Daoy (cell line): Measurements from ENCODE around the gene LMOD1. TPM values are rescaled to one million over a fixed set of nuclear protein-coding genes. Genes with fewer than 3 reads are reported as not detected.

Source experiments
- DNase-seq: peaks from one replicate; pipeline ENCODE4 v3.0.0-alpha.2; 2015; ENCODE audit warnings: low read depth
- total RNA-seq: library from RNA; depleted of rRNA; stranded (reverse); fragments of >200 nt; shearing (Covaris generic); gene quantifications from 2 replicates; pipeline ENCODE4 v1.2.3, GENCODE V29; 2014

Gene LMOD1
- total RNA-seq, 1 experiment from 2014 or later = not detected

DNA sequence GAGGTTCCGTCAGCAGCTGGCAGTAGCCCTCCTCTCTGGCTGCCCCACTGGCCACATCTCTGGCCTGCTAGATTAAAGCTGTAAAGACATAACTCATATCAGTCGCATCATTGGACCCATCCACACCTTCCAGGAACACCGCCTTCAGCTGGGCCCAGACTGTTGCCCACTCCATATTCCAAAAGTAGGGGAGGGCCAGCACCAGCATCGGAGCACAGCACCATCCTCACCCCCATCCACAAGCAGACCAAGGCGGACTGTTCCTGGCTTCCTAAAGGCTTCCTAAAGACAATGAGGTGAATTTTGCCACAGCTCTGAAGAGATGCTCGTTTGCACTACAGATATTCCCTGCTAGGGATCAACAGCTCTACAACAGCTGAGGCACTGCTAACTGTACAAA lies 54.1 kb downstream of the LMOD1 start:
- no peak for DNase-seq

DNA sequence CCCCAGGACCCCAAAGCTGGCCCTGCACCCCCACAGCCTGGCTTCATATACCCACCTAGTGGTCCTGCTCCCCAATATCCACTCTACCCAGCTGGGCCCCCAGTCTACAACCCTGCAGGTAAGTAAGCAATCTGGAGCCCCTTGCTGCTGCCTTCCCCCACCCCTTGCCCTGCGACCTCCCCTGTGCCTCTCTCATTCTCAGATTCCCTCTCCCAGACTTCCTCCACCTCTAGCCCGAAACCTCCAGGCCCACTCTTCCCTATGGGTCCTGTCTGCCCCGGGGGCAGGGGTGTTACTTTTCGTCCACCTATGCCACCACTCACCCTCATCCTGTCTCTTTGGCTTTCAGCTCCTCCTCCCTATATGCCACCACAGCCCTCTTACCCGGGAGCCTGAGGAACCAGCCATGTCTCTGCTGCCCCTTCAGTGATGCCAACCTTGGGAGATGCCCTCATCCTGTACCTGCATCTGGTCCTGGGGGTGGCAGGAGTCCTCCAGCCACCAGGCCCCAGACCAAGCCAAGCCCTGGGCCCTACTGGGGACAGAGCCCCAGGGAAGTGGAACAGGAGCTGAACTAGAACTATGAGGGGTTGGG lies 54.8 kb downstream of the LMOD1 start:
- no peak for DNase-seq

DNA sequence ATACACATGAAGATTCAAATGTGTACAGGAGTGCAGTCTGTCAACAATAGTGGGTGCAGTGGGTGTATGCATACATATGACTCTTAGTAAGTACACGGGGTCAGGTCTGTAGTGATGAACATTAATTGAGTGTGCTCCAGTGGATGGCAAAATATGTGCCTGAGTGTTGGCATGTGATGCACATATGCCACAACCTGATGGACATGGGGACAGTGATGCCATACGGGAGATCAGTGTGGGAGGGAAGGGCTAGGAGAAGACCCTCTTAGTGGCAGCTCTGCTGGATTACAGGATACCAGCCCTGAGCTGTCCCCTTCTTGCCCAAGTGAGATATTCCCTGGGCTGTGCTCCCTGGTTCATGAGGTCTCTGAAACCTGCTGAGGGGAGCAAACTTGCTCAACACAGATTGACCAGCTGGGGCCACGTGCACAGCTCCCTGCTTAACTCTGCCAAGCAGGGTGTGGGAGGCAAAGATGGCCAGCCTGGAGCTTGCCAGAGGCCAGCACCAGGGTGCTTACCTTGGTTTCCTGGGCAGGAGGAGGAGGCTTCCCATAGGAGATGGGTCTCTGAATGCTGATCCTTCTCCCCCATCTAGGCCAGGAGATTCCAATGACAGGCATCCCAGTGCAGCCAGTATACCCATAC lies 55.4 kb downstream of the LMOD1 start:
- DNase-seq = no peak

DNA sequence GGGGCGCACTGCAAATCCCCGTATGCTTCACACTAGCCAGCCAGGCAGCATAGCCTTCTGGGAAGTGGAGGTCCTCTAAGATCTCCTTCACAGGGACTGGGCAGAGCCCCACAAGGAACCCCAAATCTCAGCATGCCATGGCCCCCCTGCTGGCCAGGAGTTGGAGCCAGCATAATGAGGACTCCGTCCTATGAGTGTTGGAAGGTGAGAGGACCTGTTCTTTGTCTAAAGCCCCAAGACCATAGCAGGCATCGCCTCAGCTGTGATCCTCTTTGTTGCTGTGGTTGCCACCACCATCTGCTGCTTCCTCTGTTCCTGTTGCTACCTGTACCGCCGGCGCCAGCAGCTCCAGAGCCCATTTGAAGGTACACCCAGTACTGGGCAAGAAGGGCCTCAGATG lies 56.1 kb downstream of the LMOD1 start:
- no peak for DNase-seq

DNA sequence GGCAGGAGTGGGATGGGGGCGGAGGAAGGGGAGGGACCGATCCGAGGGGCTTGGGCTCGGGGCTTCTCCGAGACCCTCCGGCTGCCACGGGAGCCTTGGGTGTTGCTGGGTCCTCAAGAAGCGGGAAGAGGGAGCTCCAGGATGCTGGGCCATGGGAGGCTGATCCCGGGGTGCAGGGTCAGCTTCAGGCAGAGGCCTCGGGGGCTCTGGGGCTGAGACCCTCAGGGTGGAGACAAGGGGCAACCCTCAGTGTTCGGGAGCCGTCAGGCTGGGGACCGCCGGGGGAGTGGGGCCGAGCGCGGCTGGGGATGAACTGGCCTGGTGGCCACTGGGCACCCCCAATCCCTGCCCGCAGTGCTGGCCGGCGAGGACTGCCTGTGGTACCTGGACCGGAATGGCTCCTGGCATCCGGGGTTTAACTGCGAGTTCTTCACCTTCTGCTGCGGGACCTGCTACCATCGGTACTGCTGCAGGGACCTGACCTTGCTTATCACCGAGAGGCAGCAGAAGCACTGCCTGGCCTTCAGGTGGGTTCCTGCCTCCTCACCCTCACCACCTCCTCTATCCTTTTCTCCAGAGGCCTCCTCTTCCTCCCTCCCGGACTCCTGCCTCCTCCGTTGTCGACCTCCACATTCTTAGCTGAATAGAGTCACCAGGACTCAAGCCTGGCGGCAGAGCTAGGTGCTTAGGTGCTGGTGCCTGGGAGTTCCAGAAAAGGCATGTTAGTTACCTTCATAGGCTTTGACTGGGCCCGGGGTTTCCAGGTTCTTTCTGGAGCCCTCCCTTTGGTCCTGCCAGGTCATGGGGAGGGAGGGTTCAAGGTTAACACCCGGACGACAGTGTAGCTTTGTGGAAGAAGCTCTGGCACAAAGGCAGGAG lies 57.0 kb downstream of the LMOD1 start:
- DNase-seq = no peak

DNA sequence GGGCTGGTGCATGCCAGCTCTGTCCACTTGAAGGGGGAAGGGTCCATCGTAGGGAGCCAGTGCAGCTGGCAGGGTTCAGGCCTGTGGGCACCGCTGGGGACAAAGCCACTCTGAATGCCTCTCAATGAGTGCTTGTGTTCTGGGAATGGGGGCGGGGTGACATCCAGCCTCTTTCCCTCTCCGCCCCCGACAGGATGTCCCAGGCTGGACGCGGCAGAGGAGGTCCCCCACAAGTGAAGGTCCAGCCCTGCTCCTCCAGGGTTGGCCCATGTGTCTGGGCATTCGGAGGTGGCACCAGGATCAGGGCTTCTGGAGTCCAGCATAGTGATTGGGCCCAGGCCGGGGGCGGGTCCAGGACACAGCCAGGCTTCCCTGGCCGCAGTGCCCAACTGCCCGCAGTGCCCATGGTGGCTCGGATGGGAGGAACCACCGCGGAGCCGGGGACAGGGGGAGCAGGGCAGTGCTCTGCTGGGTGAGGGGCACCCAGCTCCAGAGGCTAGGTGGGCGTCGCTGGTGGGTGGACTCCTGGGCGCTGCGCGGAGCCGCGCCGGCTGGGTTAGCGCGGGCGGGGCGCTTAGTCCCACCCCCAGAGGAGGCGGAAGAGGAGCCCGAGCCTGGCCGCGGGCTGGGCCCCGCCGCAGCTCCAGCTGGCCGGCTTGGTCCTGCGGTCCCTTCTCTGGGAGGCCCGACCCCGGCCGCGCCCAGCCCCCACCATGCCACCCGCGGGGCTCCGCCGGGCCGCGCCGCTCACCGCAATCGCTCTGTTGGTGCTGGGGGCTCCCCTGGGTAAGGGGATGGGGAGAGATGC lies 57.9 kb downstream of the LMOD1 start, which contains the start of gene SHISA4:
Gene SHISA4 (plus strand): TSS at position 617 of the 808 bp plus-strand sequence. CDS start 97 bp downstream, at position 714.
- peak; percentile 78 for DNase-seq

DNA sequence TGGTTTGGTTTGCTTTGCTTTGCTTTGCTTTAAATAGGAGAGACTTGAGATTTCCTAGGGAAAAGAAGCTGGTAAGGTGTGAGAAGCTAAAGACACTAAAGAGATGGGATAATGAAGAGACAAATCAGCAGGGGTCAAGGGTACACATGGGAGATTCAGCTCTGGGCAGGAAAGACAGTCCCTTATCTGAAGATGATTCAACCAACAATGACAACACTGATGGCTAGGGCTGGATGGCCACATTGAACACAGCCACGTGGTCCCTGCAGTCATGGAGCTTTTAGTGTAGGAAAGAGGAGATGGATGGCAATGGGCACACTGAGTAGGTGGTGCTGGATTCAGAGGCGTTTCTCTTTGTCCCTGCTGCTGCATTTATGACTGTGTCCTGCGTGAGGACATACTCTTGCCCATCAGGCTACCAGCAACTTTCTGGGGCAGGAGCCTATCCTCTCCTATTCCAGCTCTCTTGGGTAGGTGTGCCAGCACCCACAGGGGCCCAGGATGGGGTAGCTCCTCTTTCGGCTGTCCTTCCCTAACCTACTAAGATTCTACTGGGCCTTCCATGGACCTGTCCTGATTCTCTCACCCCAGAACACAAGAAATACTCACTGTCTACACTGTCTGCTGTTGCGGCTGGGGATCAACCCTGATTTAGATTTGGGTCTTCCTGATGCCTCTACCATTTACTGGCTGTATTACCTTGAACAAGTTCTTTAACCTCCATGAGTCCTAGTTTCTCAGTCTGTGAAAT lies 59.1 kb downstream of the LMOD1 start:
- DNase-seq = no peak

DNA sequence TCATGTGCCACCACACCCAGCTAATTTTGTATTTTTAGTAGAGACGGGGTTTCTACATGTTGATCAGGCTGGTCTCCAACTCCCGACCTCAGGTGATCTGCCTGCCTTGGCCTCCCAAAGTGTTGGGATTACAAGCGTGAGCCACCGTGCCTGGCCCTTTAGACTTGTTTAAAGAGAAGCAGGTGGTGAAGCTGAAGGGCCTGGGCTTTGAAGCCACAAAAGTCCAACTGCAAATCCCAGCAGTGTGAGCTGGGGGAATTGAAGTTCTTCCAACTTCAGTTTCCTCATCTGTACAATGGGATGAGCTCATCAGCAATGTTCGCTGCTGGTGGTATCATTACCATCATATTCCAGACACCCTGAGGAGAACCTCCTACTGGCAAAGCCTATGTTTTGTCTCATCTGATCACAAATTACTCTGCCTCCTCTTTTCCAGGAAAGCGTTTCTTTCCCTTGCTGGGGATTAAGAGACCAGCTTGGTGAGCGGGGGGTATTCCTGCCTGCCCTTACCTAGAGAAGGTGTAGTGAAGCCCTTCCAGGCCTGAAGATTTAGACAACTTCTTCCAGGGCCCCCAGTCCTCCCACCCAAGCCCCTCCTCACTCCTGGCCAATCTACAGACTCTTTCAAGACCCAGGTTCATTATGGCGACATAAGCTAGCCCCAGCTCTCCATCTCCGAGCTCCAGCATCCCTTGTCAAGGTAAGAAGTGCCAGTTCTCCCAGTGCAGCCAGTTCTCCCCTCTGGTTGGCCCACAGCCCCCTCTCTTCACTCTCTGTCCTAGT lies 60.1 kb downstream of the LMOD1 start:
- peak; percentile 76 for DNase-seq

DNA sequence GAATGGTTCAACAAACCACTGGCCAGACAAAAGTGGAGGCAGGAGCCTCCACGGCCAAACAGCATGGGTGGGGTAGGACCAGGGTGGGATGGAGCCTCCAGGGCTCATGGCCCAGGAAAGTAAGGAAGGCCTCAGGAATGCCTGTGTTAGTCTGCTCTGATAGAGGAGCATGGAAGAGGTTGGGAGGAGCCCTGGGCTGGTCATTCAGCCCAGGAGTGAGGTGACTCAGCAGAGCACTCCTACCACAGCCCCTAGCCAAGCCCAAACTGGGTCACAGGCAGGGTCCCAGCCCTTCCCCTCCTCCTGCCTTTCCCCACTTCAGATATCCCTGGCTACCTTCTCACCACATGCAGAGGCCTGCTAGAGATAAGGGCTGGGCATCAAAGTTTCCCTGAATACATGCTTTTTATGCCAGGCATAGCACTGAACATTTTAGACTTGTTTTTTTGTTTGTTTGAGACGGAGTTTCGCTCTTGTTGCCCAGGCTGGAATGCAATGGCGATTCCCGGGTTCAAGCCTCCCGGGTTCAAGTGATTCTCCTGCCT lies 60.7 kb downstream of the LMOD1 start:
- DNase-seq = peak; percentile 88

DNA sequence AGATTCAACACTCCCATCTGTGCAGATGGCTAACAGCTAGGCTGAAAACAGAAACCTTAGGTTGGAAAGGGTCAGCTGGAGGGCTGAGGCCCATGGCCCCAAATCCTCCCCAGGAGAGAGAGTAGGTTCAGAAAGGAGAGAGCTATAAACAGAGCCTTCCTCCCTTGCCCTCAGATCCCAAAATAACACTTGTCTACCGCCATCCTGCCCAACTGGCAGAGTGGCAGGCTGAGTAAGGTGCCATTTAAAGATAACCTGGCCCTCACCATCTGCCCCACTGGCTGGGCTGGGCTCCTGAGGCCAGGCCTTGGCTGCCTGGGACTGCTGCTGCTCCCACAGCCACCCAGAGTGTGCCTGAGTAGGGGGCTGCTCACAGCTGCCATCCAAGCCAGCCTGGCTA lies 61.9 kb downstream of the LMOD1 start:
- DNase-seq = no peak

DNA sequence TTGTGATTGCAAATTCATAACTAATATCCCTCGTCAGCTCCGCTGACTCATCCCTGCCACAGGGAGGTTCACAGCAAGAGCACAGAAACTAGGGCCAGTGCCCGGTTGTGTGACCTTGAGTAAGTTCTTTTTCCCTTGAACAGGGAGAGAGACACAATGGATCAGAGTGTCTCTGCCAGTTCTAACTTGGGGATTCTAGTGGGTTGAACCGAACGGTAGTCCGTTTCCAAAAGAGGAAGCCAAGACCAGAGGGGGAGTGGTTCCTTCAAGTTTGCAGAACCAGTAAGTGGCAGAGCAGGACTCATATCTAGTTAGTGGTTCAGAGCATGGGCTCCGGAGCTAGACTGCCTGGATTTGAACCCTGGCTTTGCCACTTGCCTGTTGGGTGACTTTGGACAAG lies 62.6 kb downstream of the LMOD1 start:
- peak; percentile 60 for DNase-seq

DNA sequence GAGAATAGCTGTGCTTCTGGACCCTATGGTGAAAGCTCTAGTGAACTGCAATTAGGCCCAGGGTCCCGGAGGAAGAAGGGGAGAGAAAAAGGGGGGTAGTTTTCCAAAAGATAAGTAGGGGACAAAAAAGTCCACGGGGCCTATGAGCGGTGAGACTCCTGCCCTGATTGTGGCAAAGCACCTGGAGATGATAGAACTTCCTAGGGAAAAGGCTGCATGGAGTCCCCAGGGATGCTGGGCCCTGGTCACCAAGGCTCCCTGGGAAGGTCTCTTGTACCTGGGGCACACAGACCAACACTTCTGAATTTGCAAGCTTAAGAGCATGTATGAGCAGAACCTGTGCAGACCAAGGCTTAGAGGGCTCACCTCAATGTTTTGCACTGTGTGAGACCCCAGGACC lies 63.1 kb downstream of the LMOD1 start:
- no peak for DNase-seq

DNA sequence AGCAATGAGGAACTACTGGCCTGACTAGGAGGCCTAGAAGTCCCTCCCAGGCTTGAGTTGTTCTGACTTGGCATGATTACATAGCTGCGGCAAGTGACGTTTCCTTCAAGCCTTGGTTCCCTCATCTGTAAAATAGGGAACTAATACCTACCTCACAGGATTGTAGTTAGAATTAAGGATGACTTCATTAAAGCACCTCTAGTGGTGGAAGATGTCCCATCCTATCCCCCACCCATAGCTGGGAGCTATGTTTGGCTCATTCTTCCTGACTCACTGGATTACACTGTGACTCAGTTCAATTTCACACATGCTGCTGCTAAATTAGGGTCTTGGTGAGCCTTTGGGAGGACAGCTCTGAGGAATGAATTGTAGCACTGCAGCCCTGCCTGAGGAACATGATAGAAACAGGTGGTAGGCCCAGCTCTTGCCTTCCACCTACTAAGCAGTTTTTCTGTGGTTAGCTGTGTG lies 63.6 kb downstream of the LMOD1 start:
- DNase-seq = peak; percentile 88

DNA sequence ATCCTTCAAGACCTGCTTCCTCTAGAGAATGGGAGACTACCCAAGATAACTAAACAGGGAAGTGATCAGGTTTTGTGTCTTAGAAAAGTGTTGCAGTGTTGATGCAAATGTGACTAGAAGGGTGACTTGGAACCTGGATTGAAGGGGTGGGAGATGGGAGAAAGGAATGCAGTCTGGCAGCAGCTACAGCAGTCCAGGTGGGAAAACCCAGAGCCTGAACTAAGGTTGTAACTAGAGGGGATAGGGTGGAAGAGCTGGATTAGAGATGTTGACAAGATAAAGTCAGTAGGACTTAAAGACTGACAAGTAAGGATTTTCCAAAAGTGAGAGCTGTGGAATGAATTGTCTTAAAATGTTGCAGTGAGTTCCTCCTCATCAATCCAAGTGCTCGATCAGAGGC lies 64.7 kb downstream of the LMOD1 start:
- no peak for DNase-seq

DNA sequence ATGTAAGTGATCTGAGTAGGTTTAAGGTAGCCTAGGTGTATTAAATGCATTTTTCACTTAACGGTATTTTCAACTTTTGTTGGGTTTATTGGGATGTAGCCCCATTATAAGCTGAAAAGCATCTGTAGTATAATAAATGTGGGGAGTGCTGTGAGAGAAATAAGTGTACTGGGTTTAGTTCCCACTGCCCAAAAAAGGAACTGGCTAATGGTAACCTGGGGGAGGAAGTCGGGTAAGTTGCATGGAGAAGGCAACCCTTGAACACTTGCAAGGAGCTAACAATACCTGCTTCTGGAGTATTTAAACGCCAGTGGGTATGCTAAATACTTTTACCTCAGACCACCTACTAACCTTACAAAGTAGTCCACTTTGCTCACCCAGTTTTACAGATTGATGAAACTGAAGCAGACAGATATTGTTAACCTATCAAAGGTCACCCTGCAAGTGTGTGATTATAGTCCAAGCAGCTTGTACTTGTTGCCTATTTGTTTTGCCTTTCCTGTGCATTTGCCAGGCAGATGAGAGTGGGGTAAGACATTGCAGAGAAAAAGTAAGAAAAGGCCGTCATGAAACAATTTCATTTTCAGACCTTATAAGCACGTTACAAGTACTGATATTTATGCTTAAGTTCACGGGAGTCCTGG lies 65.3 kb downstream of the LMOD1 start:
- DNase-seq = no peak

DNA sequence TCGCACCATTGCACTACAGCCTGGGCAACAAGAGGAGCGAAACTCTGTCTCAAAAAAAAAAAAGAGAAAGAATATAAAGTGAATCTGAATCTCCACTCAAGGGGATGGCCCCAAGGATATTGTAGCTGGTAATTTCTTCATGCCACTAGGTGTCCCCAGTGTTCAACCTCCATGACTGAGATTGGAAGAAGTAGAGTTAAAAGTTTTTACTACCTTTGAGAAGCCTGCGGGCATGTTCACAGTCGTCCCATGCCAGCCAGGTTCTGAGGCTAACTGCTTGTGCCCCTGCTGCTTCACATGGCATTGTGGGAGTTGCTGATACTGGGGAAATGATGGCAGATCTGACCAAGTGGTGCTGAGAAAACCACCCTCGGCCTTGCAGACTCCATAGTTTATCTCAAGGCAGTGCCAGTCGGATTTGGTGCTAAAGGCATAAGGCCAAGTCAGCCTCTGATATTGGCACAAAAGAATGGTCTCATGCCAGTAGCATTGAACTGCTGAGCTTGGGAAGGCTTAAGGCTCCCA lies 68.4 kb downstream of the LMOD1 start:
- DNase-seq = peak; percentile 51

DNA sequence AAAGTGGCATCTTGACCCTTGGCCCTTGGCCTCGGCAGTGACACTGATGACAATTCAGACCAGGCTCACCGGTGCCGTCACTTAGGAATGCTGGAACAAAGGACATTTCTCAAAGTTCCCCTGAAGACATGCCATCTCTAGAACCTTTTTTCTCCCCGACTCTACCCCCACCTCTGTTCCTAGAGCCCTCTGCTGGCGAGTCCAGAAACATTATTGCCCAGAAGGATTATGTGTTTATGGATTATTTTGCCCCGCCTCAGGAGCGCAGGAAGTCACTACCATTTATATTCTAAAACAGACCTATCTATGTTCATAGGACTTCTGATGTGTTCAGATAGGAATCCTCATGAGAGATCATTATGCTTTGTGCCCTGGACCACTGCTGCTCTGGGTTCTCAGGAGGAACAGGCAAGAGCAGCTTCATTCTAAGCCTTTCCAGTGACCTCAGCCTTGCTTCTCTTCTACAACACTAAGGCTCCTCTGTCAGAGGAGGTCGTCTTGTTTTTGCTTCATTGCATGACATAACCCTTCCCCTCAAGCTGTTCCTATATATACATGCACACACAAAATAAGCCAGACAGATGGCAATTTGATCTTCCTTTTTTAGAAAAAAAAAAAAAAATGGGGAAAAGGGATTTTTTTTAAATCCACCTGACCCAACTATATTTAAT lies 70.1 kb downstream of the LMOD1 start:
- no peak for DNase-seq

DNA sequence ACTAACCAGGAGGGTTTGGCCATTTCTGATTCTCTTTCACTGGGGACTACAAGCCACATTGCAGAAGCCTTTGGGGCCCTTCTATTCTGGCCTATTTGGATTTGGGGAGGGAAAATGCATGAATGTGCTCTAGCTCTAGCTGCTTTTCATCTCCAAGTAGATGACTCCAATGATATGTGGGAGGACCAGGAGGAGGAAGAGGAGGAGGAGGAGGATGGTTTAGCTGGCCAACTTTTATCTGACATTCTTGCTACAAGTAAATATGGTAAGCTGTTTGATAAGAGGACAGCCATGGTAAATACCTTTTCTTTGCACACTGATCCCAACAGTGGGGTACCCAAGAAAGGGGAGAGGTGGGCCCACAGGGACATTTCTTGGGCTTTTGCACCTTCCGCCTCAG lies 71.7 kb downstream of the LMOD1 start:
- DNase-seq = no peak

DNA sequence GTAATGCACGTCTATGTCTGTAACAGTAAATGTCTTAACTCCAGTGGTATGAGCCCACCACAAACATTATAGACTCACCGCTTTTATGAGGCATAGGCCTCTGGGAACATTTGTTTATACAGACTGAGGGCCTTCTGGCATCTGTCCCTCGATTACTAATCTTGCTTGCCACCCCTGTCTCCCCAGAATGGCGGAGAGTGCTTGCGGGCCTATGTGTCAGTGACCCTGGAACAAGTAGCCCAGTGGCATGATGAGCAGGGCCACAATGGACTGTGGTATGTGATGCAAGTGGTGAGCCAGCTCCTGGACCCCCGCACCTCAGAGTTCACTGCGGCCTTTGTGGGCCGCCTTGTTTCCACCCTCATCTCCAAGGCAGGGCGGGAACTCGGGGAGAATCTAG lies 76.0 kb downstream of the LMOD1 start:
- DNase-seq = peak; percentile 27
